Testis (tissue), 3 donors: ENCODE results near the gene DENND10. TPM values are rescaled to one million over a fixed set of nuclear protein-coding genes. Genes with fewer than 3 reads are reported as not detected.
A peak's percentile ranks its signal among the peaks of the same experiment; 100 is the strongest.
"Not testable (repeated sequence)": the region's sequence is repeated elsewhere in the genome, so short reads cannot be mapped to it uniquely, and the experiment has no call there.

Source experiments
- DNase-seq: peaks from one replicate; pipeline ENCODE4 v3.0.0-alpha.2; 2019
- H3K27ac ChIP-seq, 2 donors: fragments of 200-600 bp; sonication (generic); one replicate each; pipeline ENCODE4 v1.5.1; 2019
- H3K27me3 ChIP-seq: fragments of 200-600 bp; sonication (generic); one replicate; pipeline ENCODE4 v1.5.1; 2019
- H3K36me3 ChIP-seq: fragments of 200-600 bp; sonication (generic); one replicate; pipeline ENCODE4 v1.5.1; 2017; ENCODE audit warnings: low read depth; ENCODE audit errors: missing control alignments
- H3K4me1 ChIP-seq: fragments of 200-600 bp; sonication (generic); one replicate; pipeline ENCODE4 v1.5.1; 2019
- H3K4me3 ChIP-seq, 2 donors: fragments of 200-600 bp; sonication (generic); one replicate each; pipeline ENCODE4 v1.5.1; 2017 to 2019
- H3K9me3 ChIP-seq: fragments of 200-600 bp; sonication (generic); one replicate; pipeline ENCODE4 v1.5.1; 2017
- CTCF ChIP-seq, 3 experiments: fragments of 450-650 bp in 2 of 3; fragments of 200-600 bp in 1 of 3; sonication (generic) in 1 of 3; IDR thresholded peaks; one replicate each; pipeline ENCODE4 v1.5.1; 2016 to 2019; ENCODE audit warnings: antibody characterized with exemption in 3 of 3, mild to moderate bottlenecking in 2 of 3, moderate library complexity in 1 of 3
- POLR2A ChIP-seq: fragments of 450-650 bp; IDR thresholded peaks from one replicate; pipeline ENCODE4 v1.6.1; 2017; ENCODE audit warnings: antibody characterized with exemption, mild to moderate bottlenecking, moderate library complexity
- WGBS, 2 donors: methylation state at CpG; one replicate each; pipeline ENCODE4 v1.1.5; 2018; 5-methylcytosine and 5-hydroxymethylcytosine counted together
- intact Hi-C: fragments of 100-400 bp; cut with DNase I; formaldehyde crosslinking; loops from one replicate; pipeline ENCODE4 v1.15.1; 2023; ENCODE audit warnings: low total_unique reads
- polyA plus RNA-seq: library from polyadenylated mRNA; stranded (reverse); fragments of 350-450 nt; fragmentation: Illumina TruSeq; extraction: RNeasy Lipid Tissue Mini Kit (QIAGEN cat#74804); gene quantifications from one replicate; pipeline ENCODE4 v1.2.3, GENCODE V29; 2014; ENCODE audit warnings: low read depth, low replicate concordance; ENCODE audit not compliant: insufficient read depth
- total RNA-seq, 2 donors: library from RNA; depleted of rRNA; stranded (reverse); fragments of >200 nt; gene quantifications; one replicate each; pipeline ENCODE4 v1.2.3, GENCODE V29; 2016

The DENND10 gene
- total and polyA plus RNA-seq, 3 donors from 2014 or later = 18.9 to 29.6 (median 27.3) TPM

GRCh38 chr10:119104654-119105015 is 722 bp downstream of the DENND10 start:
- intact Hi-C loops = no loop called here
- DNase-seq = peak; percentile 36
- 1 to 2% methylated on average over 10 to 21 of the region's 22 CpGs for WGBS, 2 donors
- Histone ChIP-seq H3K36me3 (no peaks in the 10 kb centered on the region), H3K27ac (peak overlapping the region in 1 of 2 donors; percentile 61), H3K4me1 (peaks cover 4% of the 10 kb centered on the region), H3K4me3 (peak overlapping the region; percentile 74 to 84), H3K9me3 (no peaks in the 10 kb centered on the region), H3K27me3 (no peaks in the 10 kb centered on the region)
- TF ChIP-seq POLR2A = no peak
- no peak for TF ChIP-seq CTCF (IDR thresholded peaks at IDR 0.05)

- no peaks in the 10 kb centered on the region for H3K9me3 ChIP-seq
- DNase-seq = no peak
- H3K4me3 ChIP-seq = peak overlapping the region in 1 of 2 donors; percentile 74
- H3K36me3 ChIP-seq = no peaks in the 10 kb centered on the region
- no peak overlapping the region for H3K27ac ChIP-seq
- no peak for TF ChIP-seq CTCF (IDR thresholded peaks at IDR 0.05)
- TF ChIP-seq POLR2A = no peak
- H3K4me1 ChIP-seq = peaks cover 4% of the 10 kb centered on the region
- H3K27me3 ChIP-seq = no peaks in the 10 kb centered on the region
- WGBS, 2 donors = 62 to 73% methylated on average over 12 of the region's 12 CpGs
- intact Hi-C loops = no loop called here
Measured at GRCh38 chr10:119105155-119105554, 1.2 kb downstream of the DENND10 start.

- H3K4me3 ChIP-seq, H3K9me3 ChIP-seq, DNase-seq, H3K27me3 ChIP-seq, H3K27ac ChIP-seq, H3K4me1 ChIP-seq, intact Hi-C loops, H3K36me3 ChIP-seq: not testable (repeated sequence)
- 97 to 98% methylated on average over 7 of the region's 7 CpGs for WGBS, 2 donors
Measured at GRCh38 chr10:119105899-119106298, 2.0 kb downstream of the DENND10 start.

GRCh38 chr10:119107106-119107505 is 3.2 kb downstream of the DENND10 start:
- intact Hi-C loops, DNase-seq: not testable (repeated sequence)
- WGBS, 2 donors = 74 to 80% methylated on average over 6 of the region's 6 CpGs

GRCh38 chr10:119107771-119108170 is 3.9 kb downstream of the DENND10 start:
- H3K27ac ChIP-seq, DNase-seq, H3K36me3 ChIP-seq, H3K27me3 ChIP-seq, H3K4me1 ChIP-seq, intact Hi-C loops, H3K4me3 ChIP-seq, H3K9me3 ChIP-seq: not testable (repeated sequence)
- WGBS, 2 donors = 76 to 86% methylated on average over 2 of the region's 2 CpGs

More at GRCh38 chr10:119107106-119107505, 3.2 kb downstream of the DENND10 start:
- H3K9me3 ChIP-seq, H3K4me1 ChIP-seq, H3K36me3 ChIP-seq, H3K27ac ChIP-seq, H3K4me3 ChIP-seq, H3K27me3 ChIP-seq: not testable (repeated sequence)

- Histone ChIP-seq H3K36me3 (no peaks in the 10 kb centered on the region), H3K4me1 (no peaks in the 10 kb centered on the region), H3K27me3 (no peaks in the 10 kb centered on the region), H3K9me3 (no peaks in the 10 kb centered on the region), H3K4me3 (no peak overlapping the region), H3K27ac (no peak overlapping the region)
- TF ChIP-seq CTCF (IDR thresholded peaks at IDR 0.05) (no peak), POLR2A (no peak)
- WGBS, 2 donors = 85 to 89% methylated on average over 4 of the region's 4 CpGs
- intact Hi-C loops = no loop called here
- no peak for DNase-seq
Measured at GRCh38 chr10:119112056-119112455, 8.1 kb downstream of the DENND10 start.
